SK-N-MC (cell line): ENCODE data around the gene OPN4.

ENCODE experiments used
- DNase-seq: peaks from one replicate; pipeline ENCODE4 v3.0.0-alpha.2; 2011; ENCODE audit warnings: low read depth, low spot score
- H3K27ac ChIP-seq: fragments of 200-600 bp; sonication (generic); 2 replicates; pipeline ENCODE4 v1.5.1; 2016; ENCODE audit warnings: mixed run types
- H3K36me3 ChIP-seq: fragments of 200-600 bp; sonication (generic); 2 replicates; pipeline ENCODE4 v1.6.1; 2017; ENCODE audit warnings: antibody characterized with exemption, low read length, mixed read lengths; ENCODE audit not compliant: insufficient read depth
- H3K4me3 ChIP-seq: fragments of 200-600 bp; sonication (generic); 2 replicates; pipeline ENCODE4 v1.5.1; 2016
- H3K9ac ChIP-seq: fragments of 200-600 bp; sonication (generic); 2 replicates; pipeline ENCODE4 v1.8.0; 2017; ENCODE audit warnings: mixed run types, mixed read lengths; ENCODE audit not compliant: insufficient read length
- H3K9me3 ChIP-seq: fragments of 200-600 bp; sonication (generic); 2 replicates; pipeline ENCODE4 v1.6.1; 2017; ENCODE audit warnings: low read depth, mild to moderate bottlenecking, antibody characterized with exemption, low read length, moderate library complexity, mixed read lengths
- EZH2 ChIP-seq: fragments of 200-600 bp; sonication (generic); IDR thresholded peaks from one replicate; pipeline ENCODE4 v1.6.1; 2017; ENCODE audit warnings: antibody characterized with exemption
- FOXP2 ChIP-seq: optimal IDR thresholded peaks from 2 replicates; pipeline ENCODE3; 2011; ENCODE audit warnings: mild to moderate bottlenecking, moderate library complexity; ENCODE audit not compliant: insufficient read depth; ENCODE audit errors: extremely low read length, control extremely low read depth
- POLR2AphosphoS5 ChIP-seq: IDR thresholded peaks from 2 replicates; pipeline ENCODE4 v1.6.1; 2012; ENCODE audit warnings: mild to moderate bottlenecking, low read depth, low read length, borderline replicate concordance

OPN4 gene

DNA sequence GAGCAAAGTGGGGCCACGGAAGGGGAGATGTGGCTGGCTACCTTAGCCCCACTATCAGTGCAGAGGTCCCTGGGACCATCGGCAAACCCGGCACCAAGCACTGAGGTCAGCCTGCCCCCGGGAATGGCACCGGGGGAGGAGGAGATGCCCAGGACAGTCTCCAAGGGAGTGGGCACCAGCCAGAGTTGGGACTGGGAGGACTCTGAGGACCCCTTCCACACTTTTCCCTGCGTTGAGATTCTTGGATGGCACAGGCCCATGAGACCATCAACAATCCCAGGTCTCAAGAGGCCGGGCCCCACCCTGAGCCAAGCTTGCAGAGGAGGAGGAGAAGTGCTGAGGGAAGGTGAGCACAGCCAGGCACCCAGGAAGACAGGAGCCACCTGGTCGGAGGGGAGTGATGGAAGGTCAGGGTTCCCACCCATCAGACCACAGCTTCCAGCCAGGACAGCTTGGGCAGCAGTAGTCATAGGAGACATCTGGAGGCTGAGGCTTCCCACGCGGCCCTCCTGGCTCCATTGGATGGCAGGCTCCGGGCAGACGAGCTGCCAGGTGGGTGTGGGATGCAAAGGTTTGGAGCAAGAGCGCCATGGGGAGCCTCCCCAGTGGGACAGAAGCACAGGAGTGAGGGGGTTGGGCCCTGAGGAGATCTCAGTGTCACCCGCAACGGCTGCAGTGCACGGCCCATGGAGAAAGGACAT is 2.6 kb upstream of the OPN4 start:
- Histone ChIP-seq H3K27ac (no peak overlapping the region), H3K9me3 (no peaks in the 10 kb centered on the region), H3K9ac (no peak overlapping the region), H3K36me3 (no peaks in the 10 kb centered on the region), H3K4me3 (no peak overlapping the region)
- DNase-seq: no peak
- no peak for TF ChIP-seq EZH2
- TF ChIP-seq FOXP2: no peak
- TF ChIP-seq POLR2AphosphoS5: no peak

DNA sequence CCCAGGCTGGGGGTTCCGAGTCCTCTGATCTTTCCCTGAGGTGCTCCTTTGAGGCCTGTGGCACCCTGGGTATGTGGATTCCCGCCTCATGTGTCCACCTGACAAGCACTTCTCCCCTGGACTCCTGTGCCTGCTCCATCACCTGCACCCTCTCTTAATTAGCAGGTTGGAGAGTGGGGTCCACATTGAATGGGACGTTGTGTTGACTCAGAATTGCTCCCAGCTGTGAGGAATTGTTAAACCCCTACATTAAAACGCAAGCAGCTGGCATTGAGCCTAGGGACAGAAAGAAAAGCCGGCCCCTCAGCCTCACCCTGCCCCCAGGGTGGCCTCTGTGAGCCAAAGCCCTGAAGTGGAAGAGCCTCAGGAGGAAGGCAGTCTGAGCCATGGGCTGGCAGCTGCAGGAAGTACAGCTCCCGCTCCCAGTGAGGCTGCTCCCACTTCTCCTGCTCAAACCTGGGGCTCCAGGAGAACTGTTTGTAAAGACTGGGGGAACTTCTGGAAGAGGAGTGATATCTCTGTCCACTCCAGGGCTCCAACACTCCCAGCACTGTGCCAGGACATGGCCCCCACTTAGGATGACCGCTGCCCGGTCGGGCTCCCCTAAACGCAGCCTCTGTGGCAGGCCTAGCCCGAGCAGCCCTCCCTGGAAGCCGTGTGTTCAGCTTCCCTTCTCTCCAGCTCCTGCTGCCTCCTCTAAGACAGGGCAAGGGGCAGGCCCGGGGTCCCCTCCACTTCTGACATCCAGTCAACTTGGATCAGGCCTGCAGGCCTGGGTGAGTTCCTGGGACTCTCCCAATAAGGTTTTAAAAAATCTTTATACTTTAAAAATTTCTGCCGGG is 1.8 kb upstream of the OPN4 start:
- H3K36me3 ChIP-seq: no peaks in the 10 kb centered on the region
- no peak overlapping the region for H3K4me3 ChIP-seq
- no peak overlapping the region for H3K9ac ChIP-seq
- no peaks in the 10 kb centered on the region for H3K9me3 ChIP-seq
- TF ChIP-seq POLR2AphosphoS5 (no peak), EZH2 (no peak), FOXP2 (no peak)
- no peak overlapping the region for H3K27ac ChIP-seq
- DNase-seq: no peak

DNA sequence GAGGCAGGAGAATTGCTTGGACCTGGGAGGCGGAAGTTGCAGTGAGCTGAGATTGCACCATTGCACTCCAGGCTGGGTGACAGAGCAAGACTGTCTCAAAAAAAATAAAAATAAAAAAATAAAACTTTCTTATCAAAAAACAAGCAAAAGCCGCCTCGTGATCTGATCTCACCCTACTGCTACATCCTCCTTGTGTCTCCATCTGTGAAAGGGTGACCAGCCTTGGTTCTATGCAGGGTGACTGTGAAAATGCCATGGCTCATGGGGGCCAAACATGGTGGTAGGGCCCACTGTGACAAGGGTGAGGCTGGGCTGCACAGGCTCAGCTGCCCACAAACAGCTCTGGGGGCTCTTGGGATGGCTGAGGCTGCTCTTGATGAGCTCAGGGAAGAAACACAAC is 968 bp upstream of the OPN4 start:
- no peak for DNase-seq
- no peaks in the 10 kb centered on the region for H3K9me3 ChIP-seq
- no peak overlapping the region for H3K27ac ChIP-seq
- no peak overlapping the region for H3K4me3 ChIP-seq
- no peaks in the 10 kb centered on the region for H3K36me3 ChIP-seq
- no peak overlapping the region for H3K9ac ChIP-seq
- TF ChIP-seq EZH2 (no peak), FOXP2 (no peak), POLR2AphosphoS5 (no peak)

DNA sequence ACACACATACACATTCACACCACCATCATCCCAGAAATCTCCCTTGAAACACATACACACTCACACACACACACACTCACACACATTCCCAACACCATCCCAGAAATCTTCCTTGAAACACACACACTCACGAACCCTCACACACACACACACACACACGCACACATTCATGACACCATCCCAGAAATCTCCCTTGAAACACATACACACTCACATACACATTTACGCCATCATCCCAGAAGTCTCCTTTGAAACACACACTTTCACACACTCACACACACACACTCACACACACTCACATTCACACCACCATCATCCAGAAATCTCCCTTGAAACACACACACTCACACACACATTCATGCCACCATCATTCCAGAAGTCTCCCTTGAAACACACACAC is 360 bp upstream of the OPN4 start:
- H3K4me3 ChIP-seq: no peak overlapping the region
- H3K27ac ChIP-seq: no peak overlapping the region
- H3K36me3 ChIP-seq: no peaks in the 10 kb centered on the region
- no peaks in the 10 kb centered on the region for H3K9me3 ChIP-seq
- H3K9ac ChIP-seq: no peak overlapping the region
- TF ChIP-seq EZH2 (no peak), POLR2AphosphoS5 (no peak), FOXP2 (no peak)
- no peak for DNase-seq

DNA sequence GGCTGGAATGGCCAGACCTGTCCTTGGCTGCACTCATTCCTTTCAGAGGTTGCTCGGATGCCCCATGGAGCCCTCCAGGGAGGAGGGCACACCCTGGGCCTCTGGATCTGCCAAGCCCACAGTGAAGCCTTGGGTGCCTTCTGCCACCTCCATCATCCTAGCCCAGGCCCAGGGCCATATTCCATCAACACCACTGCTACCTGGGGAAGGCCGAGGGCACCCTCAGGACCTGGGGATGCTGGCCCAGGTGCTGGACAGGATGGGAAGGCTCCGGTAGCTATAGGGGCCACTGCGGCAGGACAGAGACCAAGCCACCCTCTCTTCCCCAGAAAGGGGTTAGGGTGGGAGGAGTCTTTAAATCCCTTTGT is 810 bp downstream of the OPN4 start:
- no peaks in the 10 kb centered on the region for H3K9me3 ChIP-seq
- H3K27ac ChIP-seq: no peak overlapping the region
- H3K36me3 ChIP-seq: no peaks in the 10 kb centered on the region
- TF ChIP-seq EZH2 (no peak), FOXP2 (no peak), POLR2AphosphoS5 (no peak)
- no peak overlapping the region for H3K9ac ChIP-seq
- no peak overlapping the region for H3K4me3 ChIP-seq
- no peak for DNase-seq

DNA sequence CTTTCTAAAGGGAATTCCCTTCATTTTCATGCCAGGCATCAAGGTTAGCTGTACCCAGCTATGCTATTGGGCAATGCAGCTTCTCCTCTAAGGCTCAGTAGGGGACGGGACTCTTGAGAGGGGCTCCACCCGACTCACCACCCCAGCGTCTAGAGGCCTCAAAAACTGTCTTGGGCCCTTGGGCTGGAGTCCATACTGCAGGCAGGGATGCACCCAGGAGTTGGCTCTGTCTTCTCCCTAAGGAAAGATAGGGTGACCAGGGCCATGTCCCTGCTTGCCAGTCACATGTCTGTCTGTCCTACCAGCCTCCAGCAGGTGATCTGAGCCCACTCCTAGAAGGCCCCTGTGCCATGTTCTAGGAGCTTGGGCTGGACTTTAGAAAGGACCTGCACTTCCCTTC is 1.2 kb downstream of the OPN4 start:
- Histone ChIP-seq H3K4me3 (no peak overlapping the region), H3K9me3 (no peaks in the 10 kb centered on the region), H3K36me3 (no peaks in the 10 kb centered on the region), H3K9ac (no peak overlapping the region), H3K27ac (no peak overlapping the region)
- TF ChIP-seq FOXP2 (no peak), EZH2 (no peak), POLR2AphosphoS5 (no peak)
- DNase-seq: no peak

DNA sequence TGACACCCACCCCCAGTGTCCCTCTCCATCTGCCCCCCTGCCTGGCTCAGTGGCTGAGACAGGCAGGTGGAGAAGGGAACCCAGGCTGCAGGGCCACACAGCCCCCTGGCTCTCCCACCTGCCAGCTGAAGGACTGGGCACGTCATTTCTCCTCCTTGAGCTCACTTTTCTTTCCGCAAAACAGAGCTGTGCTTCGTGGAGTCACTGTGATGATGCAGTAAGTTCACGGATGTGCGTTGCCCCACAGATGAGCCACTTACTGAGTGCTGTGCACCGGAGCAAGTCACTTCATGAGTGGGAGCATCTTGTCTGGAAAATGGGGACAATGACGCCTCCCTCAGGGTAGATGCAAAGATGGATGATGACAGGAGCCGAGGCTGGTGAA is 2.7 kb downstream of the OPN4 start:
- no peaks in the 10 kb centered on the region for H3K9me3 ChIP-seq
- no peak overlapping the region for H3K27ac ChIP-seq
- TF ChIP-seq POLR2AphosphoS5 (no peak), EZH2 (no peak), FOXP2 (no peak)
- no peaks in the 10 kb centered on the region for H3K36me3 ChIP-seq
- no peak overlapping the region for H3K9ac ChIP-seq
- no peak for DNase-seq
- no peak overlapping the region for H3K4me3 ChIP-seq

DNA sequence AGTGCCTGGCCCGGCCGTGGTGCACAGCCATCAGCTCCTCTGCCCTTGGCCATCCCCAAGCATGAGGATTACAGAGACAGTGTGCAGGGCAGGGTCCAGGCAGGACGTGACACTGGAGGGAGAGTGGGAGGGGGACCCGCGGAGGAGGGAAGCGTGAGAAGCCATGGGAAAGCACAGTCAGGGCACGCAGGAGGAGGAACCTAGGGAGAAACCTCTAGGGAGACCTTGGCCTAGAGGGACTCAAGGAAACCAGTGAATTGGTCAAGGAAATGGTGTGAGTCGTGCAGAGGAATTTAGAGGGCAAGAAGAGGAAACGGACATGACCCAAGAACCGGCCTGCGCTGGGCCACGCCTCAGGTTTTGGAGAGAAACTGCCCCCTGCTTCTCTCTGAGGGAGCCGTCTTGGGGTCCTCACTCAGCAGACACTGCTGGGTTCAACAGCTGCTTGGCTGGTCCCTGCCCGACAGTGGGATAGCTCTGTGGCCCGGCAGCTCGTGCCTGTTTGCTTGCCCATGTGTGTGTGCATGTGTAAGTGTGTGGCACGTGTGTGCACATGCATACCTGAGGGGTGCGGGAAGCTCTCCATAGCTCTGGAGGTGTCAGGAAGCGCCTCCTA is 3.2 kb downstream of the OPN4 start:
- H3K27ac ChIP-seq: no peak overlapping the region
- H3K9ac ChIP-seq: no peak overlapping the region
- TF ChIP-seq FOXP2 (no peak), POLR2AphosphoS5 (no peak), EZH2 (no peak)
- no peaks in the 10 kb centered on the region for H3K9me3 ChIP-seq
- H3K4me3 ChIP-seq: no peak overlapping the region
- no peaks in the 10 kb centered on the region for H3K36me3 ChIP-seq
- no peak for DNase-seq

DNA sequence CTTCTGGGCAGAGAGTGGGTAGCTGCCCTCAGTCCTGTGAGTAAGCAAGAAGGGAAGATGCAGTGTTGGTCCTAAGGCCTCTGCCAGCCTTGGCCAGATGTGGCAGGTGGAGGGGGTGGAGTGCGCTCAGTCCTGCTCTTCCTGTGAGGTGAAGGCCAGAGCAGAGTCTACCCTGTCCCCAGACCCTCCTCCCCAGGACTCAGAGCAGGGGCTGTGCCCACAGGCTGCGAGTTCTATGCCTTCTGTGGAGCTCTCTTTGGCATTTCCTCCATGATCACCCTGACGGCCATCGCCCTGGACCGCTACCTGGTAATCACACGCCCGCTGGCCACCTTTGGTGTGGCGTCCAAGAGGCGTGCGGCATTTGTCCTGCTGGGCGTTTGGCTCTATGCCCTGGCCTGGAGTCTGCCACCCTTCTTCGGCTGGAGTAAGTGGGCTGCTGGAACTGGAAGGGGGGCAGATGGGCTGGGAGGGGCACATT is 4.0 kb downstream of the OPN4 start:
- DNase-seq: no peak
- no peaks in the 10 kb centered on the region for H3K9me3 ChIP-seq
- no peaks in the 10 kb centered on the region for H3K36me3 ChIP-seq
- H3K4me3 ChIP-seq: no peak overlapping the region
- TF ChIP-seq POLR2AphosphoS5 (no peak), EZH2 (no peak), FOXP2 (no peak)
- no peak overlapping the region for H3K27ac ChIP-seq
- H3K9ac ChIP-seq: no peak overlapping the region
